NB4 (cell line): ENCODE data around the gene KAT2B.

Experiments used
- DNase-seq: peaks from one replicate; pipeline ENCODE4 v3.0.0; 2010; ENCODE audit warnings: low read depth
- H3K4me3 ChIP-seq: one replicate; pipeline ENCODE4 v1.5.1; 2011; ENCODE audit warnings: mild to moderate bottlenecking, low read depth, low read length, moderate library complexity
- CTCF ChIP-seq: IDR thresholded peaks from one replicate; pipeline ENCODE4 v1.5.1; 2012; ENCODE audit warnings: low read depth, low read length
- MAX ChIP-seq: IDR thresholded peaks from 2 replicates; pipeline ENCODE4 v1.6.1; 2011; ENCODE audit warnings: low read depth, low read length
- MYC ChIP-seq: IDR thresholded peaks from 2 replicates; pipeline ENCODE4 v1.6.1; 2011; ENCODE audit warnings: low read depth, low read length
- POLR2A ChIP-seq: IDR thresholded peaks from 2 replicates; pipeline ENCODE4 v1.6.1; 2011; ENCODE audit warnings: mild to moderate bottlenecking; ENCODE audit not compliant: insufficient read length; ENCODE audit errors: extremely low read depth

KAT2B gene

GRCh38 chr3:20110826-20111225, 70.6 kb downstream of the KAT2B start:
- no peak overlapping the region for H3K4me3 ChIP-seq
- no peak for DNase-seq
- no peak for TF ChIP-seq MAX
- no peak for TF ChIP-seq MYC
- no peak for TF ChIP-seq CTCF
- TF ChIP-seq POLR2A: no peak

- H3K4me3 ChIP-seq: no peak overlapping the region
- no peak for DNase-seq
- TF ChIP-seq CTCF (no peak), MAX (no peak), POLR2A (no peak), MYC (no peak)
Measured at GRCh38 chr3:20111836-20112235, 71.6 kb downstream of the KAT2B start.

GRCh38 chr3:20121088-20121487, 80.8 kb downstream of the KAT2B start:
- H3K4me3 ChIP-seq: no peak overlapping the region
- TF ChIP-seq CTCF (no peak), POLR2A (no peak), MAX (no peak), MYC (no peak)
- DNase-seq: no peak

- no peak overlapping the region for H3K4me3 ChIP-seq
- TF ChIP-seq MYC (no peak), MAX (no peak), CTCF (no peak), POLR2A (no peak)
- DNase-seq: no peak
Measured at GRCh38 chr3:20123131-20123652, 82.9 kb downstream of the KAT2B start.

- no peak overlapping the region for H3K4me3 ChIP-seq
- DNase-seq: no peak
- TF ChIP-seq MYC (no peak), MAX (no peak), CTCF (no peak), POLR2A (no peak)
Measured at GRCh38 chr3:20125289-20125688, 85.0 kb downstream of the KAT2B start.
